Epidermal melanocyte (primary cell): ENCODE measurements around the gene ANG.

Experiments used
- DNase-seq: peaks from one replicate; pipeline ENCODE4 v3.0.0; 2011; ENCODE audit warnings: low spot score; ENCODE audit not compliant: insufficient read length

Gene ANG

DNA sequence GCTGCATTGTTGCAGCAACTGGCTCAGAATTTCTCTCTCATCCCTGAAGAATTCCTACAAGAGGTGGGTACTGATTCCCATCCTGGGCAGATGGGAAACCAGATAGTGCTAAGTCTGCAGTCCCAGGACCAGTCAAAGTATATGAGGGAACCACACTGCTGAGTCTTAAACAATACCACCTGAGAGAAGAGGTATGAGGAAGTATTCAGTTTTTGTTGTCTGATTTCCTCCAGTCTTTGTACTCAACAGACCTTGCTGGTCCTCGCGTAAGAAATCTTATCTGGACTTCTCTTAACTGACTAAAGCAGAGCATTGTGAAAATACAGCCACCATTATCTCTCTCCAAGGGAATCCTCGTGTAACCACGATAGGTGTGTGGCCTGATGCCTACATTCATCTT, 53.6 kb downstream of the ANG start:
- no peak for DNase-seq

DNA sequence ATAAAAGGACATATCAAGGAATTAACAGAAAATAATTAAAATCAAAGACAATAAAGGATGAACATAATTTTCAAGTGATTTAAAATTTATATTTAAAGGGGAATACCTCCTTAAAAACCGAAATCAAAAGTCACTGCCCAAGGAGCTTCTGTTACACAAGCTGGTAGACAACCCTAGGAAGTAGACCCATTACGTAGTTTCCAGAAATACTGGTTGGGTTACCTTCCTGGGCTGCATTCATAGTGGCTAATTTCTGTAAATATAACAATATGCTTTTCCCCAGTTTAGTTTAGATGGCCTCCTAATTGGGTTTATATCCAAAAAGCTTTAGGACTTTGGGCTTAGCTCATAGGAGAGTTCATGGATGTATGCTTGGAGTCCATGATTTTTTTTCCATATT, 55.0 kb downstream of the ANG start:
- DNase-seq = no peak
